Effector memory CD8-positive, alpha-beta T cell (primary cell): Measurements from ENCODE around the gene GABARAP.
A peak's percentile ranks its signal among the peaks of the same experiment; 100 is the strongest.

ENCODE experiments used
- ATAC-seq: fragments of 150-1000 bp; cut with Tn5 transposase; replicated peaks from 2 replicates; pipeline ENCODE4 v1.10.0; 2021; ENCODE audit warnings: mild to moderate bottlenecking, moderate library complexity
- DNase-seq, 3 experiments: peaks; one replicate each; pipeline ENCODE4 v3.0.0; 2021
- H3K27ac Mint-ChIP-seq, 2 donors: one replicate each; pipeline ENCODE4 v1.8.0; 2022; ENCODE audit warnings: mild to moderate bottlenecking in 2 of 2, mixed read lengths in 2 of 2, moderate library complexity in 2 of 2
- H3K27me3 Mint-ChIP-seq, 2 donors: one replicate each; pipeline ENCODE4 v1.8.0; 2022; ENCODE audit warnings: mixed read lengths in 2 of 2
- H3K36me3 Mint-ChIP-seq: one replicate; pipeline ENCODE4 v1.8.0; 2022; ENCODE audit warnings: mild to moderate bottlenecking, moderate library complexity, mixed read lengths; ENCODE audit not compliant: insufficient read depth
- H3K4me1 Mint-ChIP-seq, 2 donors: one replicate each; pipeline ENCODE4 v1.8.0; 2022; ENCODE audit warnings: low read depth in 2 of 2, mixed read lengths in 2 of 2
- H3K4me3 Mint-ChIP-seq, 2 donors: one replicate each; pipeline ENCODE4 v1.8.0; 2022; ENCODE audit warnings: mild to moderate bottlenecking in 2 of 2, mixed read lengths in 2 of 2, moderate library complexity in 2 of 2
- H3K9me3 Mint-ChIP-seq, 2 donors: one replicate each; pipeline ENCODE4 v1.8.0; 2022; ENCODE audit warnings: mixed read lengths in 2 of 2

GABARAP gene

DNA sequence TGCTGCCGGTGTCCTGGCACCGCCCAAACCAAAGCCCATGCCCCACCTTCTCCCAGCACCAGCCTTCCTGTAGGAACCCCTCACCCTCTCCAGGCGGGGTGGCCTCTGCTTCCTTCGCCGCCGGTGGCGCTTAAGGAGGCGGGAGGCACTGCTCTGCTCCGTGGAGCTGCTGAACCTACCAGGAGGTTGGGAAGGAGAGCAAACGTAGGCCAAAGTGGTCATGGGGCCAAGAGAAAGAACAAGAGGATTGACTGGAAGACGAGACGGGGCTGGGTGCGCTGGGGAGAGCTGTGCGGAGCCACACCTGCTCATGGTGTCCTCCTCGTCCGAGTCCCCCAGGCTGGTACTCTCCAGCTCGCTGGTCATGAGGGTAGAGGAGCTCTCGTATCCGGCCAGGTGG lies 12.7 kb downstream of the GABARAP start:
- Mint-ChIP-seq H3K4me3 (no peak overlapping the region), H3K4me1 (peaks cover 25 to 29% of the 10 kb centered on the region in 2 donors), H3K27ac (peak overlapping the region in 1 of 2 donors; percentile 38), H3K9me3 (no peaks in the 10 kb centered on the region), H3K36me3 (peaks cover 27% of the 10 kb centered on the region), H3K27me3 (no peaks in the 10 kb centered on the region)
- DNase-seq (no peak), ATAC-seq (no peak)

DNA sequence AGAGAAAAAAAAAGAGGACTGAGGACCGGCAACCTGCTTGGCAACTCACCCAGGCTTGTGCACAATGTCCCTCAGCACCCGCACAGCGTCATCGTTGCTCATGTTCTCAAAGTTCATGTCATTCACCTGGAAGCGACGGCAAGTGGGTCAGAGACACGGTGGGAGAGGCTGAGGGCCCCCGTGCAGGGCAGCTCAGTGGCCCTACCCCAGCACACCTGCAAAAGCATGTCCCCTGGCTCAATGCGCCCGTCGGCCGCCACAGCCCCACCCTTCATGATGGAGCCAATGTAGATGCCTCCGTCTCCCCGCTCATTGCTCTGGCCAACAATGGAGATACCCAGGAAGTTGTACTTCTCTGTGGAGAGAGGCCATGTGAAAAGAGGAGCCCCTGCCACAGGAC lies 13.3 kb downstream of the GABARAP start:
- no peak for ATAC-seq
- Mint-ChIP-seq H3K9me3 (no peaks in the 10 kb centered on the region), H3K27me3 (no peaks in the 10 kb centered on the region), H3K27ac (no peak overlapping the region), H3K4me3 (no peak overlapping the region), H3K36me3 (peaks cover 21% of the 10 kb centered on the region), H3K4me1 (peaks cover 22 to 25% of the 10 kb centered on the region in 2 donors)
- DNase-seq, result no peak

GRCh38 chr17:7226721-7227710 lies 15.2 kb downstream of the GABARAP start:
- Mint-ChIP-seq H3K4me1 (peaks cover 6 to 11% of the 10 kb centered on the region in 2 donors), H3K27me3 (no peaks in the 10 kb centered on the region), H3K36me3 (peaks cover 17% of the 10 kb centered on the region), H3K9me3 (no peaks in the 10 kb centered on the region), H3K4me3 (no peak overlapping the region), H3K27ac (no peak overlapping the region)
- DNase-seq (no peak), ATAC-seq (no peak)

GRCh38 chr17:7225711-7226331 lies 16.4 kb downstream of the GABARAP start:
- no peak for DNase-seq
- H3K4me3 Mint-ChIP-seq, result no peak overlapping the region
- ATAC-seq, result no peak
- no peaks in the 10 kb centered on the region for H3K9me3 Mint-ChIP-seq
- H3K4me1 Mint-ChIP-seq, result peaks cover 4 to 9% of the 10 kb centered on the region in 2 donors
- H3K36me3 Mint-ChIP-seq, result peaks cover 20% of the 10 kb centered on the region
- no peak overlapping the region for H3K27ac Mint-ChIP-seq
- no peaks in the 10 kb centered on the region for H3K27me3 Mint-ChIP-seq

DNA sequence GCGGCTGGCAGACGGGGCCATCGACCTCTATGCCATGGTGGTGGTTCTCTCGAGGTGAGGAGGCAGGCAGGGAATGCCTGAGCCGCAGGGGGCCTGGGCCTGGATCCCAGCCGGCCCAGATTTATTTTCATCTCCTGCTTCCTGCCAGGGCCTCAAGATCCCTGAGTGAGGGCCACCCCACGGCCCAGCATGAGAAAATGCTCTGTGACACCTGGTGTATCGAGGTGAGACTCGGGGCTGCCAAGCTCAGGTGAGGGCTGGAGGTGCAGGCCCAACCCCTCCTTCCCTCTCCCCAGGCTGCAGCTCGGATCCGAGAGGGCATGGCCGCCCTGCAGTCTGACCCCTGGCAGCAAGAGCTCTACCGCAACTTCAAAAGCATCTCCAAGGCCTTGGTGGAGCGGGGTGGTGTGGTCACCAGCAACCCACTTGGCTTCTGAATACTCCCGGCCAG lies 17.6 kb downstream of the GABARAP start:
- Mint-ChIP-seq H3K9me3 (no peaks in the 10 kb centered on the region), H3K4me3 (no peak overlapping the region), H3K36me3 (peaks cover 20% of the 10 kb centered on the region), H3K4me1 (peaks cover 8 to 15% of the 10 kb centered on the region in 2 donors), H3K27ac (no peak overlapping the region), H3K27me3 (no peaks in the 10 kb centered on the region)
- DNase-seq (no peak), ATAC-seq (no peak)

DNA sequence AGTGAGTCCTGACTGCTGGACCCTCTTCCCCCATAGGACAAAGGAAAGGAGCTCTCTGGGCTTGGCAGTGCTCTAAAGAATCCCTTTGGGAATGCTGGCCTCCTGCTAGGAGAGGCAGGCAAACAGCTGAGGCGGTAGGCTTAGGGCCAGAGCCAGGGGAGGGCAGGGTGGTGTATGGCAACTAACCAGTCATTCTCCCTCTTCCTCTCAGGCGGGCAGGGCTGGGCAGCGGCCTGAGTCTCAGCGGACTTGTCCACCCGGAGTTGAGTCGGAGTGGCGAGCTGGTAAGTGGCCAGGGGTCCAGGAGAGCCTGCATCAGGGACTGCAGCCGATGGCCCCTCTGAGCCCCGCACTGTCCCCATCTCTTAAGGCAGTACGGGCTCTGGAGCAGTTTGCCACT lies 18.1 kb downstream of the GABARAP start:
- ATAC-seq, result no peak

GRCh38 chr17:7223375-7223774 lies 18.9 kb downstream of the GABARAP start:
- H3K27ac Mint-ChIP-seq, result peak overlapping the region in 1 of 2 donors; percentile 15
- H3K36me3 Mint-ChIP-seq, result peaks cover 17% of the 10 kb centered on the region

More for the DNA sequence above, 18.1 kb downstream of the GABARAP start:
- no peak for DNase-seq
- no peaks in the 10 kb centered on the region for H3K9me3 Mint-ChIP-seq
- no peaks in the 10 kb centered on the region for H3K27me3 Mint-ChIP-seq
- H3K36me3 Mint-ChIP-seq, result peaks cover 20% of the 10 kb centered on the region
- peak overlapping the region in 1 of 2 donors; percentile 36 for H3K27ac Mint-ChIP-seq
- H3K4me3 Mint-ChIP-seq, result no peak overlapping the region
- peaks cover 12 to 19% of the 10 kb centered on the region in 2 donors for H3K4me1 Mint-ChIP-seq

GRCh38 chr17:7222972-7223292 lies 19.3 kb downstream of the GABARAP start:
- no peak for ATAC-seq
- DNase-seq, result no peak
- H3K27me3 Mint-ChIP-seq, result no peaks in the 10 kb centered on the region
- no peak overlapping the region for H3K4me3 Mint-ChIP-seq
- peaks cover 12 to 27% of the 10 kb centered on the region in 2 donors for H3K4me1 Mint-ChIP-seq
- no peaks in the 10 kb centered on the region for H3K9me3 Mint-ChIP-seq
- peaks cover 12% of the 10 kb centered on the region for H3K36me3 Mint-ChIP-seq
- H3K27ac Mint-ChIP-seq, result peak overlapping the region in 1 of 2 donors; percentile 15

More at GRCh38 chr17:7223375-7223774, 18.9 kb downstream of the GABARAP start:
- ATAC-seq, result no peak
- DNase-seq, result no peak
- no peaks in the 10 kb centered on the region for H3K9me3 Mint-ChIP-seq
- peaks cover 12 to 24% of the 10 kb centered on the region in 2 donors for H3K4me1 Mint-ChIP-seq
- no peaks in the 10 kb centered on the region for H3K27me3 Mint-ChIP-seq
- H3K4me3 Mint-ChIP-seq, result no peak overlapping the region

GRCh38 chr17:7222093-7222971 lies 19.9 kb downstream of the GABARAP start:
- no peak overlapping the region for H3K4me3 Mint-ChIP-seq

DNA sequence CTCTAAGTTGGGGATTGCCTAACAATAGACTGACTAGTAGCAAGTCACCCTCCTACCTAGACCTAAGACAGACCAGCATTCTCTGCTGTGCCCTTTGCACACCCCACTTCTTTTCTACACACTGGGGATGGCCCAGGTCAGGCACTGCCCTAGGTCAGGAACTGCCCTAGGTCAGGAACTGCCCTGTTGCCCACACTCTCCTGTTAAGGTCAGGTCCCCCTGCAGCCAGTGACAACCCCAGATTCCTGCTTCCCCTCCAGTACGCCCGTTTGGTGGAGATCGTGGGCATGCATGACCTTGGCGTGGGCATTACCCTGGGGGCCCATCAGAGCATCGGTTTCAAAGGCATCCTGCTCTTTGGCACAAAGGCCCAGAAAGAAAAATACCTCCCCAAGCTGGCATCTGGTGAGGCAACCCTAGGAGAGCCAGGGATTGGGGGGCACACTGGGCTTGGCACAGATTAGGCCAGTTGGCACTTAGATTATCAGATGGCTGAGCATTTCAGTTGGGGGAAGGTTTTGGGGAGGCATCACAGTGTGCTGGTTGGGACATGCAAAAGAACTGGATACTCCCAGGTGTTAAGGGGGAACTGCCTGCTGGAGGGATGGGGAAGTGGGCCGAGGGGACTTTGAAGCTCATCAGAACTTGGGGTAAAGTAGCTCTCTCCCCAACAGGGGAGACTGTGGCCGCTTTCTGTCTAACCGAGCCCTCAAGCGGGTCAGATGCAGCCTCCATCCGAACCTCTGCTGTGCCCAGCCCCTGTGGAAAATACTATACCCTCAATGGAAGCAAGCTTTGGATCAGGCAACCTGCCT lies 20.8 kb downstream of the GABARAP start:
- H3K9me3 Mint-ChIP-seq, result no peaks in the 10 kb centered on the region
- no peaks in the 10 kb centered on the region for H3K27me3 Mint-ChIP-seq
- no peak for ATAC-seq
- peaks cover 16 to 28% of the 10 kb centered on the region in 2 donors for H3K4me1 Mint-ChIP-seq
- H3K36me3 Mint-ChIP-seq, result peaks cover 7% of the 10 kb centered on the region
- peak overlapping the region; percentile 84 to 86 for H3K4me3 Mint-ChIP-seq
- no peak for DNase-seq
- peak overlapping the region; percentile 87 to 93 for H3K27ac Mint-ChIP-seq

More at GRCh38 chr17:7222093-7222971, 19.9 kb downstream of the GABARAP start:
- H3K27me3 Mint-ChIP-seq, result no peaks in the 10 kb centered on the region
- peaks cover 8% of the 10 kb centered on the region for H3K36me3 Mint-ChIP-seq
- peaks cover 12 to 28% of the 10 kb centered on the region in 2 donors for H3K4me1 Mint-ChIP-seq
- DNase-seq, result no peak
- ATAC-seq, result no peak
- H3K27ac Mint-ChIP-seq, result peak overlapping the region in 1 of 2 donors; percentile 93
- no peaks in the 10 kb centered on the region for H3K9me3 Mint-ChIP-seq

DNA sequence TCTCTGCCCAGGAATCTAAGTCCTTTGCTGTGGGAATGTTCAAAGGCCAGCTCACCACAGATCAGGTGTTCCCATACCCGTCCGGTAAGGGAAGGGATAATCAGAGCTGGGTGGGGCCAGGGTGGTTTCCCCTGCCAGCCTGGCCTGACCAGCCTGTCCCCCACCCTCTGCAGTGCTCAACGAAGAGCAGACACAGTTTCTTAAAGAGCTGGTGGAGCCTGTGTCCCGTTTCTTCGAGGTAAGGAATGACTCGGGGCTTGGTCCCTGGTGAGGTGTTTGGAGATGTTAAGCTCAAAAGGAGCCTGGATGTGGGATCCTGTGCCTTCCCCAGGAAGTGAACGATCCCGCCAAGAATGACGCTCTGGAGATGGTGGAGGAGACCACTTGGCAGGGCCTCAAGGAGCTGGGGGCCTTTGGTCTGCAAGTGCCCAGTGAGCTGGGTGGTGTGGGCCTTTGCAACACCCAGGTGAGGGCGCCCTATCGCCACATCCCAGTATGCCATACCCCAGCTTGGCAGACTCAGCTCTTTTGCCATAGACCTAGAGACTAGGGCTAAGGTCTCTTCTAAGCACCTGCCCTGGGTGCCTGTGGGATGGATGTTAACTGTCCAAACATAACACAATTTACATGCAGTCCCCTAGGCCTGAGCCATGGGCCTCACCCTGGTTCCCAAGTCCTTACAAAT lies 21.5 kb downstream of the GABARAP start:
- Mint-ChIP-seq H3K4me3 (peak overlapping the region; percentile 84 to 86), H3K4me1 (peaks cover 18 to 34% of the 10 kb centered on the region in 2 donors), H3K9me3 (no peaks in the 10 kb centered on the region), H3K27ac (peak overlapping the region; percentile 87 to 93), H3K27me3 (no peaks in the 10 kb centered on the region), H3K36me3 (peaks cover 7% of the 10 kb centered on the region)
- DNase-seq, result peak; percentile 51 to 60 (median 52)
- peak; percentile 60 for ATAC-seq
